HepG2 (cell line): ENCODE measurements around the gene GPS2. TPM values are rescaled to one million over a fixed set of nuclear protein-coding genes. Genes with fewer than 3 reads are reported as not detected.

ENCODE experiments used
- CENPX ChIP-seq: sonication (generic); formaldehyde crosslinking; IDR thresholded peaks from 2 replicates; pipeline ENCODE4 v1.9.0; 2021; ENCODE audit warnings: mild to moderate bottlenecking, missing genetic modification reagents, moderate library complexity
- FOXA1 ChIP-seq, 2 experiments: fragments of 450-650 bp in 1 of 2; sonication (generic) in 1 of 2; formaldehyde crosslinking in 1 of 2; IDR thresholded peaks; 2 replicates each; pipeline versions ENCODE4 v1.4.0 to v1.6.1; 2016 to 2020; ENCODE audit warnings: missing genetic modification reagents in 1 of 2
- HMGXB4 ChIP-seq, 2 experiments: sonication (generic) in 1 of 2; formaldehyde crosslinking in 1 of 2; IDR thresholded peaks; 2 replicates each; pipeline versions ENCODE4 v1.4.0 to v1.6.1; 2018 to 2020; ENCODE audit warnings: missing genetic modification reagents in 2 of 2, borderline replicate concordance in 1 of 2, low read depth in 1 of 2, mild to moderate bottlenecking in 1 of 2, missing biosample characterization in 1 of 2
- HNRNPLL ChIP-seq: fragments of 200-400 bp; formaldehyde crosslinking; IDR thresholded peaks from 2 replicates; pipeline ENCODE4 v1.6.1; 2017; ENCODE audit warnings: mild to moderate bottlenecking, low read depth, low read length; ENCODE audit not compliant: poor library complexity, severe bottlenecking
- KAT2B ChIP-seq: fragments of 150-350 bp; IDR thresholded peaks from 2 replicates; pipeline ENCODE4 v1.6.1; 2014; ENCODE audit warnings: low read depth, low read length, borderline replicate concordance
- MLXIP ChIP-seq: sonication (generic); formaldehyde crosslinking; IDR thresholded peaks from 2 replicates; pipeline ENCODE4 v1.9.0; 2021; ENCODE audit warnings: missing genetic modification reagents, borderline replicate concordance
- MYNN ChIP-seq: sonication (generic); formaldehyde crosslinking; IDR thresholded peaks from 2 replicates; pipeline ENCODE4 v1.4.0; 2020; ENCODE audit warnings: mild to moderate bottlenecking, low read depth, missing genetic modification reagents
- NBN ChIP-seq: fragments of 450-650 bp; conservative IDR thresholded peaks from 2 replicates; pipeline ENCODE4 v1.6.1; 2017
- RAD21 ChIP-seq: fragments of 450-650 bp; formaldehyde crosslinking; IDR thresholded peaks from 2 replicates; pipeline ENCODE4 v1.5.0; 2020; ENCODE audit warnings: mild to moderate bottlenecking
- SMAD1 ChIP-seq: sonication (generic); formaldehyde crosslinking; IDR thresholded peaks from 2 replicates; pipeline ENCODE4 v1.4.0; 2020; ENCODE audit warnings: missing genetic modification reagents, low read depth, mild to moderate bottlenecking, borderline replicate concordance
- SNRNP70 ChIP-seq: fragments of 200-400 bp; formaldehyde crosslinking; IDR thresholded peaks from 2 replicates; pipeline ENCODE4 v1.6.1; 2017; ENCODE audit warnings: mild to moderate bottlenecking, low read depth, low read length, moderate library complexity
- SOX5 ChIP-seq: IDR thresholded peaks from 2 replicates; pipeline ENCODE4 v1.6.1; 2016; ENCODE audit warnings: borderline replicate concordance
- SPEN ChIP-seq: sonication (generic); formaldehyde crosslinking; IDR thresholded peaks from 2 replicates; pipeline ENCODE4 v1.5.1; 2020; ENCODE audit warnings: low read depth, mild to moderate bottlenecking, missing genetic modification reagents
- SRSF4 ChIP-seq: fragments of 200-400 bp; formaldehyde crosslinking; IDR thresholded peaks from one replicate; pipeline ENCODE4 v1.6.1; 2018; ENCODE audit warnings: mild to moderate bottlenecking, low read depth, low read length, moderate library complexity; ENCODE audit not compliant: poor library complexity, severe bottlenecking
- TCF7 ChIP-seq: sonication (generic); IDR thresholded peaks from 2 replicates; pipeline ENCODE4 v1.6.1; 2016; ENCODE audit warnings: antibody characterized with exemption, low read depth
- YEATS4 ChIP-seq: sonication (generic); formaldehyde crosslinking; IDR thresholded peaks from 2 replicates; pipeline ENCODE4 v1.4.0; 2020; ENCODE audit warnings: missing genetic modification reagents, borderline replicate concordance
- ZNF225 ChIP-seq: sonication (generic); formaldehyde crosslinking; IDR thresholded peaks from 2 replicates; pipeline ENCODE4 v1.4.0; 2020; ENCODE audit warnings: mild to moderate bottlenecking, missing genetic modification reagents
- ZNF530 ChIP-seq: sonication (generic); formaldehyde crosslinking; IDR thresholded peaks from 2 replicates; pipeline ENCODE4 v1.5.0; 2020; ENCODE audit warnings: low read depth, mild to moderate bottlenecking, missing genetic modification reagents
- ZNF552 ChIP-seq: sonication (generic); formaldehyde crosslinking; IDR thresholded peaks from 2 replicates; pipeline ENCODE4 v1.9.0; 2022; ENCODE audit warnings: missing genetic modification reagents, mild to moderate bottlenecking, borderline replicate concordance
- ZNF577 ChIP-seq: sonication (generic); formaldehyde crosslinking; IDR thresholded peaks from 2 replicates; pipeline ENCODE4 v1.4.0; 2020; ENCODE audit warnings: mild to moderate bottlenecking, low read depth, missing genetic modification reagents, borderline replicate concordance
- polyA plus RNA-seq, 8 experiments: library from polyadenylated mRNA; depleted of rRNA in 3 of 8; stranded (reverse) in 7 of 8; unstranded in 1 of 8; fragments of >200 nt; fragmentation: Illumina TruSeq in 4 of 8; extraction: Trizol in 4 of 8; gene quantifications; 2 replicates each; pipeline versions ENCODE4 v1.2.1 to v1.2.3, GENCODE V29; 2011 to 2016; ENCODE audit warnings: low read depth in 4 of 8, missing spikeins in 1 of 8, mixed read lengths in 1 of 8; ENCODE audit not compliant: insufficient read depth in 1 of 8
- total RNA-seq, 5 experiments: library from RNA; depleted of rRNA; stranded (reverse); fragments of >200 nt; fragmentation: Illumina TruSeq; extraction: Trizol; gene quantifications; 2 replicates each; pipeline ENCODE4 v1.2.3, GENCODE V29; 2016; ENCODE audit warnings: low read depth in 1 of 5
- TF ChIP-seq, protein P1 (sequence below): sonication (generic); formaldehyde crosslinking; conservative IDR thresholded peaks from 2 replicates; pipeline ENCODE4 v1.4.0; 2020; ENCODE audit warnings: missing genetic modification reagents
- TF ChIP-seq, protein P2 (sequence below): sonication (generic); formaldehyde crosslinking; IDR thresholded peaks from 2 replicates; pipeline ENCODE4 v1.5.1; 2020; ENCODE audit warnings: mild to moderate bottlenecking, missing genetic modification reagents, borderline replicate concordance

The GPS2 gene
- total and polyA plus RNA-seq, 2 of the 13 experiments (the other 11 are each of a cell fraction or from before 2014, with no cell fraction given): 58.0 to 59.4 TPM

DNA sequence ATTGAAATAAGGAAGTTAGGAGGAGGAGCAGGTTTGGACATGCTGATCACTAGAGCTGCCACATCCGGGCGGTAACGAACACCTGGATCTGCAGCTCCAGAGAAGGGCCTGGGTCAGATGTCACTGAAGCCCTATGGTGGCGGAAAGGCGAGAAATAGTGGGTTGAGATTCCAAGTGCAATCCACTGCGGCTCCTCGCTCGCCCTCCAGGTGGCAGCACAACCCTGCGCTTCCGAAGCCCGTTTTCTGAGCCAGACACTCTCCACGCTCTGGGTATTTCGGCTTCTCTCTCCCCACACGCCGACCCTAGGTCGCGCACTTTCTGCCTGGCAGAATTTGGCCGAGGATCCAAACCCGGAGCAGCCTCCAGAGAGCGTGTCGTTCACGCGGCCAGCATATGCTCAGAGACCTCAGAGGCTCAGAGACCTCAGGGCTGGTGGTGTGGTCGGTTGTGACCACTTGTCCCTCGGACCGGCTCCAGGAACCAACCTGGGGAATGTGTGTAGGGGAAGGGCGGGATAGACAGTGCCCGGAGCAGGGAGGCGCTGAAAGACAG lies 34.6 kb downstream of the GPS2 start (continued):
- TF ChIP-seq, protein P1, sequence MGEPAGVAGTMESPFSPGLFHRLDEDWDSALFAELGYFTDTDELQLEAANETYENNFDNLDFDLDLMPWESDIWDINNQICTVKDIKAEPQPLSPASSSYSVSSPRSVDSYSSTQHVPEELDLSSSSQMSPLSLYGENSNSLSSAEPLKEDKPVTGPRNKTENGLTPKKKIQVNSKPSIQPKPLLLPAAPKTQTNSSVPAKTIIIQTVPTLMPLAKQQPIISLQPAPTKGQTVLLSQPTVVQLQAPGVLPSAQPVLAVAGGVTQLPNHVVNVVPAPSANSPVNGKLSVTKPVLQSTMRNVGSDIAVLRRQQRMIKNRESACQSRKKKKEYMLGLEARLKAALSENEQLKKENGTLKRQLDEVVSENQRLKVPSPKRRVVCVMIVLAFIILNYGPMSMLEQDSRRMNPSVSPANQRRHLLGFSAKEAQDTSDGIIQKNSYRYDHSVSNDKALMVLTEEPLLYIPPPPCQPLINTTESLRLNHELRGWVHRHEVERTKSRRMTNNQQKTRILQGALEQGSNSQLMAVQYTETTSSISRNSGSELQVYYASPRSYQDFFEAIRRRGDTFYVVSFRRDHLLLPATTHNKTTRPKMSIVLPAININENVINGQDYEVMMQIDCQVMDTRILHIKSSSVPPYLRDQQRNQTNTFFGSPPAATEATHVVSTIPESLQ (CRISPR knock-in tag): no peak
- no peak for TF ChIP-seq CENPX (CRISPR knock-in tag)
- TF ChIP-seq SNRNP70: no peak
- TF ChIP-seq SOX5 (CRISPR knock-in tag): peak; percentile 38; the same call in 1 of the 2 replicates
- no peak for TF ChIP-seq SRSF4
- peak; percentile 78 to 85; a peak in 3 of 4 replicates for TF ChIP-seq HMGXB4 (CRISPR knock-in tag; IDR thresholded peaks at IDR 0.05; ENCODE audit: borderline replicate concordance in 1 of 2, low read depth in 1 of 2)
- TF ChIP-seq, protein P2, sequence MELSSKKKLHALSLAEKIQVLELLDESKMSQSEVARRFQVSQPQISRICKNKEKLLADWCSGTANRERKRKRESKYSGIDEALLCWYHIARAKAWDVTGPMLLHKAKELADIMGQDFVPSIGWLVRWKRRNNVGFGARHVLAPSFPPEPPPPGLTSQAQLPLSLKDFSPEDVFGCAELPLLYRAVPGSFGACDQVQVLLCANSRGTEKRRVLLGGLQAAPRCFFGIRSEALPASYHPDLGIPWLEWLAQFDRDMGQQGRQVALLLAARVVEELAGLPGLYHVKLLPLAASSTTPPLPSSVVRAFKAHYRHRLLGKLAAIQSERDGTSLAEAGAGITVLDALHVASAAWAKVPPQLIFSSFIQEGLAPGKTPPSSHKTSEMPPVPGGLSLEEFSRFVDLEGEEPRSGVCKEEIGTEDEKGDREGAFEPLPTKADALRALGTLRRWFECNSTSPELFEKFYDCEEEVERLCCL (CRISPR knock-in tag): no peak
- no peak for TF ChIP-seq ZNF225 (CRISPR knock-in tag)
- no peak for TF ChIP-seq ZNF530 (CRISPR knock-in tag)
- TF ChIP-seq HNRNPLL: no peak
- TF ChIP-seq FOXA1 (IDR thresholded peaks at IDR 0.05): no peak
- TF ChIP-seq FOXA1 (CRISPR knock-in tag; IDR thresholded peaks at IDR 0.05): no peak
- TF ChIP-seq ZNF552 (CRISPR knock-in tag): no peak
- TF ChIP-seq ZNF577 (CRISPR knock-in tag): no peak
- no peak for TF ChIP-seq SPEN (CRISPR knock-in tag)
- no peak for TF ChIP-seq TCF7
- peak; percentile 99 for TF ChIP-seq RAD21 (CRISPR knock-in tag)
- no peak for TF ChIP-seq SMAD1 (CRISPR knock-in tag)
- TF ChIP-seq MYNN: no peak
- no peak for TF ChIP-seq NBN
- TF ChIP-seq YEATS4 (CRISPR knock-in tag): no peak; the same call in 1 of the 2 replicates
- no peak for TF ChIP-seq KAT2B
- TF ChIP-seq MLXIP (CRISPR knock-in tag): no peak
